GM20431 (cell line): ENCODE data around the gene FMNL2.

ENCODE experiments used
- in situ Hi-C: fragments of 300-500 bp; cut with MseI, MboI; formaldehyde crosslinking; loops from one replicate; pipeline ENCODE4 v1.15.0; 2020; ENCODE audit warnings: low sequenced_read_pairs; ENCODE audit not compliant: unreplicated experiment

The FMNL2 gene

GRCh38 chr2:152336854-152337510 lies 2.0 kb downstream of the FMNL2 start:
- in situ Hi-C loops: no loop called here

GRCh38 chr2:152337511-152337903 lies 2.5 kb downstream of the FMNL2 start:
- in situ Hi-C loops: no loop called here

- in situ Hi-C loops: no loop called here
Observed at GRCh38 chr2:152339556-152340286, 4.7 kb downstream of the FMNL2 start.

GRCh38 chr2:152342259-152343046 lies 7.5 kb downstream of the FMNL2 start:
- in situ Hi-C loops: no loop called here

GRCh38 chr2:152343426-152343825 lies 8.5 kb downstream of the FMNL2 start:
- in situ Hi-C loops: no loop called here

- in situ Hi-C loops: no loop called here
Observed at GRCh38 chr2:152344579-152345195, 9.7 kb downstream of the FMNL2 start.

- in situ Hi-C loops: no loop called here
Observed at GRCh38 chr2:152347076-152347475, 12.1 kb downstream of the FMNL2 start.

- in situ Hi-C loops: no loop called here
Observed at GRCh38 chr2:152348388-152348787, 13.4 kb downstream of the FMNL2 start.

GRCh38 chr2:152349416-152349815 lies 14.4 kb downstream of the FMNL2 start:
- in situ Hi-C loops: no loop called here

- in situ Hi-C loops: no loop called here
Observed at GRCh38 chr2:152350155-152350679, 15.2 kb downstream of the FMNL2 start.

- in situ Hi-C loops: no loop called here
Observed at GRCh38 chr2:152352616-152353015, 17.6 kb downstream of the FMNL2 start.

- in situ Hi-C loops: no loop called here
Observed at GRCh38 chr2:152353364-152353763, 18.4 kb downstream of the FMNL2 start.

GRCh38 chr2:152354069-152354755 lies 19.2 kb downstream of the FMNL2 start:
- in situ Hi-C loops: no loop called here

- in situ Hi-C loops: no loop called here
Observed at GRCh38 chr2:152354909-152355308, 19.9 kb downstream of the FMNL2 start.

GRCh38 chr2:152355409-152355831 lies 20.4 kb downstream of the FMNL2 start:
- in situ Hi-C loops: no loop called here

GRCh38 chr2:152359573-152360363 lies 24.8 kb downstream of the FMNL2 start:
- in situ Hi-C loops: no loop called here

- in situ Hi-C loops: no loop called here
Observed at GRCh38 chr2:152363936-152364335, 29.0 kb downstream of the FMNL2 start.

- in situ Hi-C loops: no loop called here
Observed at GRCh38 chr2:152367547-152368390, 32.8 kb downstream of the FMNL2 start.
